ENCODE measurements around the gene MED13L.
A peak's percentile ranks its signal among the peaks of the same experiment; 100 is the strongest.

The MED13L gene

DNA sequence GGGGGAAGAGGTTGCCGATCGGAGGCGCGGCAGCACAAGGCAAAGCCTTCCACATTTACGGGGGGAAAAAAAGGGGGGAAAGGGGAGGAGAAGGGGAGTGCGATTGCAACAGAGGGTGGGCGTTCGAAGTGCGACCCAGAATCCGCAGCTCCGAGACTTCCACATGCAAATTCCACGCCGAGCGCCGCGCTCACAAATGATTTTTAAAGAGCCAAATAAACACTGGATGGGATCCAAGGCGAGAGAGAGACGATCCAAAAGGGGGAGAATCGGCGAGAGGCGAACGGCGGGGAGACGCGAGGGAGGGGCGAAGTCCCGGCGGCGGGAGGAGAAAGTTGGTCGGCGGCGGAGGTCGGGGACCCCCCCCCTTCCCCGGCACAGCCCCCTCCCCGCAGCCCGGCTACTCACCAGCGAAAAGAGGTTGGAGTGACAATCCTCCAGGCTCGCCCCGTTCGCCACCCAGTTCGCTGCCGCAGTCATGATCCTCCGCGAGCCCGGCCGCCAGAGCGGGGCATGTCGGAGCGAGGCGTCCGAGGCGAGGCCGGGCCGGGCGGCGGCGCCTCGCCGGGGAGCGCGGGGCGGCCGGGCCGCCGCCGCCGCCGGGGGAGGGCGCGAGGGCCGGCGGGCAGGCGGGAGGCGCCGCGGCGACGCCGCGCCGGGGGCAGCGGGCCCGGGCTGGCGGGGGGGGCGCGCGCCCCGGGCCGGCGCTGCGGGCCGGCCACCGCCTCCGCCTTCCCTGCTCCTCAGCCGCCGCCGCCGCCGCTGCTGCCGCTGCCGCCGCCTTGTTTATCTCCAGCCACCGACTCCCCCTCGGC is 634 bp downstream of the MED13L start:
- peak; percentile 69 for DNase-seq

DNA sequence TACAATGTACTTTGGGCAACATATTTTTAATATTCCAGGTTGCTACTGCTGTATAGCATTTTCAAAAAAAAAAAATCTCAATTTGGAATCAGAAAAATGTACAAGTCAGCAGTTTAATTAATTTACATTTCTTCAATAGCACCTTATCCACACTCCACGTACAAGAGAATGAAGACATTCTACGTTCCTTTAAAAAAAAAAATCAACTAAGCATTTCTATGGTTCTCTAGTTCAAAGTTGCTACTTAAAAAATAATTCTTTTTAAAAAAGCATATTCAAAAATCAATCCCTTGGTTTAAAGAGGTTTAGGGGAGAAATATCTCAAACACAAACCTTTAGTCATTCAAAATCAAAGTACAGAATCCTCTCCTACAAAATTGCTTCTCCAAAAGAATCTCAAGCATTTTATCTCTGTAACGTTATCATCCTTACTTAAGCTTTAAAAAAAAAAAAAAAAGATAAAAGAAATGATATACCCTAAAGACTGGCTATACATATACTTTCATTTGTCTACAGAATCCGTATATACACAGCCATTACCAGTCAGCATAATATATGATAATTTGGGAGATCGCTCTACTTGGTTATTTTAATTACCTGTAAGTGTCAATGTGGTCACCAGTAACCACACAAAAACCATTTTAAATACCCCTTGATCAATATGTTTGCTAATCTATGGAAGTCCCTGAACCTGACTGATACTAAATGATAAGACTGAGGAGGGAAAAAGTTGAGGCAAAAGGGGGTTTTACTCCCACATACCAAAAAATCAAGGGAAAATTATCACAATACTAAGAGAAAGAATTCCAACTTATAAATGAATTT is 2.7 kb downstream of the MED13L start:
- DNase-seq, result no peak

DNA sequence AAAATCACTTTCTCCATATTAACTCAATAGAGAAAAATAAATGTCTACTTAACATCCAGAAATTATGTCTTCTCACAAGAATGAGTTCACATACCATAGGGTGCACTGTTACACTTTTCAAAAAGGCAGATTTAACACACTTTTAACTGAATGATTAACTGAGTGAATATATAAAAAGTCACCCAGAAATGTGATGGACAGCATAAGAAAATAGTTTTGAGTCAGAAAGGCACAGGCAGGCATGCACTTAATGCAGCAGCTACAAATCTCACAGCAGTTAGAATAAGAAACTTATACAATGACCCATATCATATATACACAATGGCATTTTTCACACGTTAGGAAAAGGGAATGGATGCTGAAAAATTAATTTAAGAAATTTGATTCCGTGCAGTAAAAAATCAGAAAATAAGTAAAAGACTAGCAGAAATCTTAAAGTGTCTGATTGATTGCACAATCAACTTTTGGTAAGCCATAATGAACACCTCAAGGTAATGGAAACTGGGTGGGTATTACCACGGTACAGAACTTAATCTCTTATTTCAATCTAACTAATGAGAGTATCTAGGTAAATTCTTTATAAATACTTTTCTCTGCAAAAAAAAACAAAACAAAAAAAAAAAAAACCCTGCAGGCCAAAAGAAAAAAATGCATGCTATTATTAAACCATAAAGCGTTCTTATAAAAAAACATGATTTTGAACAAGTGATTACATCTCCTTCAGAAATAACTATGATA is 3.5 kb downstream of the MED13L start:
- DNase-seq, result no peak

DNA sequence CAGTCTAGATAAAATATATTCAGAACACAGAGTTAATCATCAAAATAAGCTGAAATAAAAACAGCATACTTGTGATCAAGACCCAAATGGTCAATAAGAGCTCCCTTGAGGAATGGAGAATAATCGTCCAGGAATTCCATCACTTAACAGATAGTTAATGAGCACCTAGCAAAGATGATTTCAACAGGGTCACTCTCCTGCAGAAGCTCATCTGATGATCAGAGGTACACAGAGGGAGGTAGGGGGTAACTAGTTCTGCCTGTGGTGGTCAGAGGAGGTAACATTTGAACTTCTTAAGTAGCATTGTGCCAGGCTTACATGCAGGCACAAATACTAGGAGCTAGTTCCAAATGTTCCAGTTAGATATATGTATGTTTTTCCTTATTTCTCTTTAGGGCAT is 9.5 kb downstream of the MED13L start:
- no peak for DNase-seq

DNA sequence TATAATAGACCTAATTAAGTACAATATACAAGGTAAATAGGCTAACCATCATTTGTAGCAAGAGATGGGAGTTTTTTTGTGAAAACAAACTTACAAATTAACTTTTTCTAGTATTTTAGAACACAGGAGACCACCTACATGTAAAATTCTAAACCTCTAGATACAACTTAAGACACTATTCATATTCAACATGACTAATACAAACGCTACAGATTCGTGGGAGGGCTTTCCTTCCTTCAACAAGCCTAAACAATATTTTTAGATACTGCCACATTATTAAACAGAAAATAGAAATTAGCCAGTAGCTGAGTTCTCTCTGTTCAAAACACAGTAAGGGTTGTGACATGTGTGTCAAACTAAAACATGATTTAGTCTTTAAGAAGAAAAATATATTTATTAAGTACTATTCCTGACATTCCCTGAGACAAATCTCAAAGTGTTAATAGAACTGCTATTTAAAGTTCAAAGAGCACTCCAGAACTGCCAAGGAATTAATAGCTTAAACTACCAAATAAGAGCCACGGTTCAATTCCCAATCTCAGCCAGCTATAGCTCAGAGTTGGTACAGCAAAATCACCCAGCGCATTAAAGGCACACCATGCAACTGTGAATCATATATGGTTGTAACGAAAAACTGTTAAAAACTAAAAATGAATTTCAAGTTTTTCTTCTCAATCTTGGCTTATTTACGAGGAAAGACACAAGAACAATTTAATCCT is 10.7 kb downstream of the MED13L start:
- DNase-seq, result no peak

DNA sequence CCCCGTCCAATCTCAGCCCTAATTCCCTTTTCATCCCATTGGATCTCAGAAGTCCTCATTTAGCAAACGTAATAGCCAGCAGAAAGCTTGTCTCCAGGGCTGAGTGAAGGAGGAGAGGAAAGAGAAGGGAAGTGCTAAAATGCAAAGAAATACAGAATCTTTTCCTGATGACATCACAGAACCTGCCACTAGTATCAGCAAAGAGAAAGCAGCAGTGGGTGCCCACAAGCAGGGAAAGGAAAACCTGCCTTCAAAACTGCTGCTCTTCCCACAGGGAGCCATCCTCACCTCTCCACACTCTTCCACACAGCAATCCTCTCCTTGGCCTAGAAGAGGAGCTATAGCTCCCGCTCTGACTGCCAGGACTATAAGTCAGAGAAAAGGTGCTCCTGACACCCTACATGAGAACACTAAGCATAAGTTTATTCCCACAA is 11.3 kb downstream of the MED13L start:
- DNase-seq, result no peak

DNA sequence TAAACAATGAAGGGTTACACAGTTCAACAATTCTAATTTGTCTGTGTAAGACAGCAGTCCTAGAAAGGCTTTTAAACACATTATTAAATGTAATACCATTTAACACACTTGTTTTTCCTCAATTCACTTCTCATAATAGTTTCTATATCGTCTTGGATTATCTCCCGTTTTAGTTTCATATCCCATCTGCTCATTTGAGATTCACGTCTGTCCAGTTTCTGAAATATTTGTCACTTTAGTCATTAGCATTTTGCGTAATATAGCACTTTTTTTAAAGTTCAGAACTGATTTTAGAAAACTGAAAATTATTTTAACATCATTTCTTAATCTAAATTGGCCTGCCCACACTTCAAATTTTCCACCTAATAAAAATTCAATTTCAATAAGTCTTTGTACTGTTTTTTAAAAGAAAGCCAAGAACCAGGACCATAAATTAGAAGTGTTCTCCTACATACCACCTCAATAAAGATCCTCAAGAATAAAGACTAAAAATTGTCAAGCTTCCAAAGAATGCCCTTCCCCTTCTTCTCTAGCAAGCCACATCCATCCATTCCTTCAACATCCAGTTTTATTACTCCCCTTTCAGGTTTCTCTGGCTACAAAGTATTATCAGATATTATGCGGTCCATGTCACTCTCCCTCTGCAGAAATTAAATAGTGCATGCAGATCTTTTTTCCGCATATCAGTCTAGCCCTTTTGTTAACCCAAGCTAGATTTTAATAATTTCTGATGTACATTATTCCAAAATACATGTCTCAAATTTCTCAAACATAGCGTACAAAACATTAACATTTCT is 11.9 kb downstream of the MED13L start:
- no peak for DNase-seq

DNA sequence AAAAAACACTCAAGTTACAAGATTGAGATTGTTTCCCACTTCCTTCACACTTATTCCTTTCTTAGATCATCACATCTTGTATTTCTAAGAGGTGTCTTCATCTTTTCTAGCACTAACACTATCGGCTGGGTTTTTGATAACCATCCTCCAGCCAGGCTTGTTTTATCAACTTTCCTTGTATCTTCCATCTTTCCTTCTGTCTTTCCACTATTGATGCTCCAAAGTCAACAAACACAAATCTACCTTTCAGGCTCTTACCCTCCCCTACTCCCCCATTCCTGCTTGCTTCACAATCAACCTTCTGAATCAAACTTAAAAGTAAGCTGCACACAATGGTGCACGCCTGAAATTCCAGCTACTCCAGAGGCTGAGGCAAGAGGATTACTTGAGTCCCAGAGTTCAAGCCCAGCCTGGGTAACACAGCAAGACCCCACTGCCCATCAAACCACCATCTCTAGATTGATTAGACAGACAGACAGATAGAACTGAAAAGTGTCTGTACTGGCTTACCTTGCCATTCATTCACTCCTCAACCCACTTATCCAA is 12.9 kb downstream of the MED13L start:
- DNase-seq, result no peak

DNA sequence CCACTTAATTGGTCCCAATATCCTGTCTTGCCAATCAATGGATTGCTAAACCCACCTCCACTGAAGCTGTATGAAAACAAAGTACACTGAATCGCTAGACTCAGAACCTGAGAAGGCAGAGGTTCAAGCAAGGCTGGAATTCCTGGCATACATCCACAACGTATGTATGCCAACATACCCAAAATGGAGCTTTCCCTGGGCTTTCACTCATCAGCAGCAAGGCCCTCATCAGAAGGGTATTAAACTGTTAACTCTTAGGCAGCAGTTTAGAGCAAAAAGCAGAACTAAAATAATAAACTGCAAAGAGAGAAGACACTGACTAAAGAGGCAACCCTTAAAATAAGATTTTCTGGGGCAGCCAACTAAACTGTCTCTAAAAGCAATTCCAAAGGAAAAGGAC is 13.6 kb downstream of the MED13L start:
- no peak for DNase-seq

DNA sequence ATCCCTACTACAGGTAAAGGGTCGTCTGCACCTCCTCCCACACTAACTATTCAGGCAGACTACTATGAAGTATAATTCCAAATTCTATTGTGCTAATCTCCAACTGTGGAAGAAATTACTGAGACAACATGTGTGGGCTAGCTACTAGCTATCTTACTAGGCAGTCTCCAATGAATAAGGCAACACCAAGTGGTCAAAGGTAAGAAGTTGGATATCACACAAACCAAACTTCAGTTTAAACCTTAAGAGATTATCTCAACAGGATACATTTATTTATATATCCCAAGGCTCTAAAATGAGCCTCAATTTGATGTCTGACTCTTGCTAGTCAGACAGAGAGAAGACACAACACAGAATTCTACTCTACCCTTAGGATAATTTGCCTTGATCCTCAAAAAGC is 14.1 kb downstream of the MED13L start:
- no peak for DNase-seq

DNA sequence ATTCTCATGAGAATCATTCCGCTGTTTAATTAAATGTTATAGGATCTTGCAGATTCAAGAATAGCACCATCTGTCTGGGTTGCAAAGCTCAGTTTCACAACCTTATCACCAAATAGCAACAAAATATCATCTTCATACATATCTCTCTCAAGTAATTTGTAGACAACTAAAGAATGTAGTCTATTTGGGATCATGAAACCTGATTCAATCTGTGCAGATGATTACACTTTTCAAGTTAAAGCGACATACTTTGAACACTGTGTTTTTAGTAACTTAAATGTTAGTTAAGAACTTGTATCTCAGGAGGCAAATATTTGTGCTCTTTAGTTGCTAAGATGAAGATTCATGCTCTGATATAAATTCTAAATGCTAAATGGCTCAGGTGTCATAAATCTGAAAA is 14.8 kb downstream of the MED13L start:
- DNase-seq, result no peak

DNA sequence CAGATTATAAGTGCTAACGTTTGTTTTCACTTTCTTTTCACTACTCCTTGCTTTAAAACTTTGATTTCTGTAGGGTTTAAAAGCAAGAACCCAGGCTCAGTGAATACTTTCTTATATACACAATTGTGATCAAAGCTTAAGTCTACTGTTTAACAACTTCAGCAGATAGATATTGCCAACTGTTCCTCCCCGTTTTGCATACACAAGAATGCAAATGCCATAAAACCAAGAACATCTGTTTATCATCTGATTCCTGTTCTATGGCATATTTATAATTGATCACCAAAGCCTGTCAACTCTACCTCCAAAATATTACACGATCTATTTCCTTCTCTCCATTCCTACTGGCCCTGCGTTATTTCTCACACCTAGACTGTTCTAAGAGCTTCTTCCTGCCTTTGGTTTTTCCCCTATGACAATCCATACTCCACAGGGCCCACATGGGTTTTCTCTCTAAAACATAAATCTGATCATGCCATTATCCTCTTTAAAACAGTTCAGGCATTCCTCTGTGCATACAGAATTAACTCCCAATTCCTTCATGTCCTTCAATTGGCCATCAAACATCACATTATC is 15.9 kb downstream of the MED13L start:
- peak; percentile 20 for DNase-seq

DNA sequence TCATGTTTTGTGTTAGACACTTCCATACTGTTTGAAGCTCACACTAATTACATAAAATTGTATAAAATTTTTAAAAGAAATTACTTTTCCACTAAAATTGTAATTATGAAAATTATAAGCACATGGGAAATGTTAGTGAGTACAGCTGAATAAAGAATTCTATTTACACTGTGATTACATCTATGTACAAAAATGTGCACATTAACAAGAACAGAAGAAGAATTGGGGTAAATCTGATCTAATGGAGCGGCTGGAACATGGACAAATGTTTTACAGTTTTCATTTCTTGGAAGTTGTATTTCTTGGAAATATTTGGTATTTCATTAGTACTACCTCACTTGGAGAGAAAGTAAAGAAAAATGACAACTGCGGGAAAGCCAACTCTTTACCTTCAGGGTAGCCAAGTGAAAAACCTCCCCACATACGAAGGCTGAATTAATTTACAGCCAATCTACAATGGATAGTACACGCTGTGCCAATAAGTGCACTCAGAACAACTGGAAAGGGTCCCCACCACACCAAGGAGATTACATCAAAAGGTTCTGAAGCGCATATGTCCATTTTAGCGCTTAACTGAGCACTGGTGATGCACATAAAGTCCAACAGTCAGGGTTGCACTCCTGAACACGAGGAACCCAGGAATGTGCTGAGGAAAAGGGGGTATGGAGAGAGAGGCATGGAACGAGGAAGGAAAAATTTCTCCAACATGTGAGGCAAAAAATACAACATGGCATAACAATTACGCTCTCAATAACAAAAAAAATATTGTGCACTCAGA is 17.5 kb downstream of the MED13L start:
- DNase-seq, result no peak

DNA sequence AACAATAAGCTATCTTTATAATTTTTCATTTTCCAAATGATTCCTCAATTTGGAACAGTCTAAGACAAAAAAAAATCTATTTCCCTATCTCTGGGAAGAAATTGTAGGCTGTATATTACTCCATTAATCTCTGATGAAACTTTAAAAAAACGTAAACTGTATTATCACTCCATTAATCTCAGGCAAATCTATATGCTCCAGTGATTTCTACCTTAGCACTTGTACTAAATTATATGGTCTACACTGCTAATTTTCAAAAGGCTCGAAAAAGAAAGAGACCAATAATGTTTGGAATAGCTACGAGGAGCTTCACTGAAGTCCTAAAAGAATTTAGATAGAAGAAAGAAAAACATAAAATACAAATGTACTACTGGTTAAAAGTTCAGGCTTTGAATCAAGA is 19.7 kb downstream of the MED13L start:
- DNase-seq, result no peak

DNA sequence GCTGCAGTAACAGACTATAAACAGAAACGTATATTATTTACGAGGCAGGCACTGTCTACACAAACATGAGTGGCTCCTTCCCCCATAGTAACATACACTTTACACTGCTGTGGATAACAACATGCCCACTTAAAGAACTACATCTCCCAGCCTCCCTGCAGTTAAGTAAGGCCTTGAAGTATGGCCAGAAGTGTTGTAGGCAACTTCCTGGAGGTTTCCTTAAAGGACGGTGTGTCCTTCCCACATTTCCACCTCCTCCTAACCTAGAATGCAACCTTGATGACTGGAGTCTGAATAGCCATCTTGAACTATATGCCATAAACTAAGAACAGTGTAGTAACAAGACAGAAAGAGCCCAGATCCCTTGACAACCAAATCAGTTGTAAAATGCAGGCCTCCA is 20.3 kb downstream of the MED13L start:
- no peak for DNase-seq

DNA sequence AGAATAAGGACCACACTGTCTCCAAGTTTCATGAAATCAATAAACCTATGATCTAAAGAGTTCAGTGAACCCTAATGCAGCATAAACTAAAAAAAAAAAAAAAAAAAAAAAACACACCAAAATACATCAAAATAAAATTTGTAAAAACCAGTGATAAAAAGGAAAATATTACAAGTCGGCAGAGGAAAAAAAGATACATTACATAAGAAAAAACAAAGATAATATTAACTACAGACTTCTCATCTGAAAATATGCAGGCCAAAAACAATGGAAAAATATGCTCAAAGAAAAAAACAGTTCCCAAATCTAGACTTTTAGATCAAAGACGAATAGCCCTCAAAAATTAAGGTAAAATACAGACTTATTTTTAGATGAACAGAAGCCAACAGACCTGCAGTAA is 27.6 kb downstream of the MED13L start:
- DNase-seq, result no peak

DNA sequence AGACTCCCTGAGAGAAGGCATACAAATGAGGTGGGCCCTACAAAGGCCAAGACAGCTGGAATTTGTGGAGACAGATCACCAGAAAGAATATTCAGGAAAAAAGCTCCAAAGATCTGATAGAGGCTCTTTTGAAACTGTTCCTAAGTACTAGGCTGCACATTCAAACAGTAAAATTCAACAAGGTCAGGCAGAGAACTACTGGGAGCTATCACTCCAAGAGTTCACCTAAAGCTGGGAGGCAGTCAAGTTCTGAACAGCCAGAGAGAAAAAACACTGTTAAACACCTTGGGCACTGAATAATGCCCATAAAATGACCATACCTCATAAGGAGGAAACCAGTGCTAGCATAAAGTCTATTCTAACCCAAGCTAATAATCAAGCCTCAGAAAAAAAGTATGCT is 28.6 kb downstream of the MED13L start:
- DNase-seq, result no peak

DNA sequence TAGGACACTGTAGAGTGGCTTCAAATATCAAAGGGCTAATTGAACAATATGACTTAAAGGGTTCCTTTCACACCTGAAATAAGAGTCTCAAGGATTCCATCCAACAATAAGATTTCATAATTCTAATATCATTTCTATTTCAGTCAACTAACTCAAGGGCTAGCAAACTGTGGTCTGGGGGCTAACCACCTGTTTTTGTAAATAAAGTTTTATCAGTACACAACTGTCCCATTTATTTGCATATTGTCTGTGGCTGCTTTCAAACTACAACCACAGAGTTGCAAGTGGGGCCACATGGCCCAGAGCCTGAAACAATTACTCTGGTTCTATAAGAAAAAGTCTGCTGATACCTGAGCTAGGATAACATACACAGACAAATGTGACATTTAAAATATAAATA is 29.1 kb downstream of the MED13L start:
- DNase-seq, result no peak

DNA sequence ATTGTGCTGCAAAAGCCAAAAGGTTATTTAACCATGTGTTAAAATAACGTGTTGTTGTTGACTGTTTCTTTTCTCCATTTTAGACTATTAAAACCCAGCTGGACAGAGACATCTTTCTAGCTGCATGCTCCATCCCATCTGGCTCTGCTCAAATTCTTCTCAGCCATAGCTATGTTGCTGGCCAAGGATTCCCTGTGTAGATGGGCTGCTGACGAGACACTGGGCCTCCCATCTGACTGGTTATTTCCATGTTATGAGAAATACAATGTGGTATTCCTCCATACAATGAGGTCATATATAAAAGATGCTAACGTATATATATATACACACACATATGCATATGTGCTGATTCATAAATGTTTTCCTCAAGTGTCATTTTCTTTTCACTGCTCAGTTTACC is 30.1 kb downstream of the MED13L start:
- DNase-seq, result no peak

DNA sequence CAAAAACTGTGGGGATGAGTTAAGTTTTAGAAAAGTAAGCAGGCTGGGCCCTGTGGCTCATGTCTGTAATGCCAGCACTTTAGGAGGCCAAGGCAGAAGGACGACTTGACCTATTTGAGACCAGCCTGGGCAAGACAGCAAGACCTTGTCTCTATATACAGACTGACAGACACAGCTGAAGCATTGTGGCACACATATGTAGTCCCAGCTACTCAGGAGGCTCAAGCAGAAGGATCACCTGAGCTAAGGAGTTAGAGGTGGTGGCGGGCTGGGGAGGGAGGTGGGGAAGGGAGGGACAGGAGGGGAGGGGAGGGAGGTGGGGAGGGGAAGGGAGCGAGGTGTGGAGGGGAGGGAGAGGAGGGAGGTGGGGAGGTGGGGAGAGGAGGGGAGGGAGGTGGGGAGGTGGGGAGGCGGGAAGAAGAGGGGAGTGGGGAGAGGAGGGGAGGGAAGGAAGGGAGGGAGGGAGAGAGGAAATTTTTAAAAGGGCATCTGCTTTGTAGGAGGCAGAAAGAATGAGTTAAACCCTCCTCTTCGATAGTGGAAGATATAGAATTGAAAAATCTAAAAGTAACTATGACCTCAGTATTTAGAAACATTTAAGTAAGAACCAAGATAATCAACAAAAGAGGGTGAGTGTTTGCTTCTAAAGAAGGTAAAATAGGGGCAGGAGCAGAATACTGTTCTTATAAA is 30.9 kb downstream of the MED13L start:
- no peak for DNase-seq

Data from NCI-H526 treated with DMSO at 0.1 percent for 48 hours (cell line).